ENCODE data around the gene WWTR1. TPM values are rescaled to one million over a fixed set of nuclear protein-coding genes. Genes with fewer than 3 reads are reported as not detected.

The WWTR1 gene
- total and polyA plus RNA-seq, 2 of the 4 experiments (the other 2 are of a cell fraction): 38.9 to 65.3 TPM

- dilution Hi-C loops (cut with HindIII; ENCODE audit: low sequenced_read_pairs, unreplicated experiment) (no loop called here), in situ Hi-C loops (cut with MboI; ENCODE audit: low sequenced_read_pairs) (no loop called here), intact Hi-C loops (cut with micrococcal nuclease) (no loop called here)
- Histone ChIP-seq H3K4me1 (ENCODE audit: control insufficient read depth, insufficient read depth, low read length) (peaks cover 28% of the 10 kb centered on the region), H4K5ac (ENCODE audit: low read depth, low read length) (no peak overlapping the region; the same call in 1 of the 2 replicates), H3K36me3 (ENCODE audit: control insufficient read depth, insufficient read depth, low read length) (peaks cover 8% of the 10 kb centered on the region), H3K18ac (ENCODE audit: low read depth, low read length) (no peak overlapping the region), H2AK5ac (ENCODE audit: low read depth, low read length) (no peak overlapping the region), H3K27ac (ENCODE audit: insufficient read depth, low read length) (no peak overlapping the region), H3K56ac (ENCODE audit: extremely low read depth, insufficient read depth, low read length) (no peak overlapping the region), H4K8ac (ENCODE audit: low read depth in 2 of 2, low read length in 2 of 2) (no peak overlapping the region), H3K4me2 (ENCODE audit: low read depth, low read length) (peak overlapping the region; percentile 5; the same call in 1 of the 2 replicates), H3K9me3 (ENCODE audit: control insufficient read depth, insufficient read depth, low read length) (no peaks in the 10 kb centered on the region), H4K91ac (ENCODE audit: insufficient read depth, low read depth, low read length) (no peak overlapping the region), H2BK20ac (ENCODE audit: low read depth, low read length) (no peak overlapping the region), H2BK15ac (ENCODE audit: low read depth, low read length) (no peak overlapping the region), H3K9ac (ENCODE audit: low read depth, low read length) (no peak overlapping the region), H2AFZ (replicated peaks; ENCODE audit: low read length, poor library complexity) (no peak overlapping the region), H3K4ac (ENCODE audit: low read depth, low read length) (no peak overlapping the region), H3K4me3 (ENCODE audit: insufficient read depth, low read depth, low read length) (no peak overlapping the region), H2AK9ac (replicated peaks; ENCODE audit: low read depth, low read length, poor library complexity) (no peak overlapping the region), H3K79me1 (ENCODE audit: low read depth in 1 of 2, low read length in 2 of 2) (peaks cover 43 to 86% of the 10 kb centered on the region in 2 experiments), H2BK5ac (ENCODE audit: low read depth, low read length, poor library complexity, severe bottlenecking) (no peak overlapping the region), H3K9me1 (ENCODE audit: insufficient read depth, low read length) (peaks cover 24% of the 10 kb centered on the region), H2BK120ac (ENCODE audit: low read depth, low read length) (no peak overlapping the region), H4K20me1 (ENCODE audit: insufficient read depth, low read length) (peaks cover 40% of the 10 kb centered on the region), H3K27me3 (ENCODE audit: control insufficient read depth, insufficient read depth, low read length) (no peaks in the 10 kb centered on the region), H3K14ac (replicated peaks; ENCODE audit: low read depth, low read length) (no peak overlapping the region), H3K23ac (ENCODE audit: low read depth, low read length) (no peak overlapping the region)
- TF ChIP-seq RCOR1 (IDR thresholded peaks at IDR 0.05; ENCODE audit: insufficient replicate concordance, low read length): no peak
- TF ChIP-seq, protein P1, sequence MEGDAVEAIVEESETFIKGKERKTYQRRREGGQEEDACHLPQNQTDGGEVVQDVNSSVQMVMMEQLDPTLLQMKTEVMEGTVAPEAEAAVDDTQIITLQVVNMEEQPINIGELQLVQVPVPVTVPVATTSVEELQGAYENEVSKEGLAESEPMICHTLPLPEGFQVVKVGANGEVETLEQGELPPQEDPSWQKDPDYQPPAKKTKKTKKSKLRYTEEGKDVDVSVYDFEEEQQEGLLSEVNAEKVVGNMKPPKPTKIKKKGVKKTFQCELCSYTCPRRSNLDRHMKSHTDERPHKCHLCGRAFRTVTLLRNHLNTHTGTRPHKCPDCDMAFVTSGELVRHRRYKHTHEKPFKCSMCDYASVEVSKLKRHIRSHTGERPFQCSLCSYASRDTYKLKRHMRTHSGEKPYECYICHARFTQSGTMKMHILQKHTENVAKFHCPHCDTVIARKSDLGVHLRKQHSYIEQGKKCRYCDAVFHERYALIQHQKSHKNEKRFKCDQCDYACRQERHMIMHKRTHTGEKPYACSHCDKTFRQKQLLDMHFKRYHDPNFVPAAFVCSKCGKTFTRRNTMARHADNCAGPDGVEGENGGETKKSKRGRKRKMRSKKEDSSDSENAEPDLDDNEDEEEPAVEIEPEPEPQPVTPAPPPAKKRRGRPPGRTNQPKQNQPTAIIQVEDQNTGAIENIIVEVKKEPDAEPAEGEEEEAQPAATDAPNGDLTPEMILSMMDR (conservative IDR thresholded peaks at IDR 0.05; ENCODE audit: low read depth, low read length): no peak
- no peak for TF ChIP-seq RAD21 (IDR thresholded peaks at IDR 0.05; ENCODE audit: low read length)
- no peak for TF ChIP-seq NFE2L2 (IDR thresholded peaks at IDR 0.05; ENCODE audit: low read depth, low read length)
- ATAC-seq (ENCODE audit: low read depth): no peak
- CTCF ChIA-PET: no interaction called here
- POLR2A ChIA-PET (ENCODE audit: unreplicated experiment): no interaction called here
- BruUV-seq (replicated peaks): no TSS peak
- no CpG with 5 or more reads among the region's 1 CpG for WGBS, 2 experiments (ENCODE audit: extremely low coverage in 2 of 2, insufficient read length in 1 of 2)
- no peak for DNase-seq
Observed at GRCh38 chr3:149600634-149601033, 57.2 kb downstream of the WWTR1 start.

Measured in IMR-90 (cell line).